NCI-H1694 treated with DMSO at 0.1 percent for 48 hours (cell line): ENCODE data around the gene SLC6A13.

Experiments
- DNase-seq: peaks from one replicate; lab custom pipeline; 2025; lab: John Stamatoyannopoulos, UW

SLC6A13 gene

GRCh38 chr12:177980-178828 lies 84.4 kb downstream of the SLC6A13 start:
- DNase-seq = no peak

DNA sequence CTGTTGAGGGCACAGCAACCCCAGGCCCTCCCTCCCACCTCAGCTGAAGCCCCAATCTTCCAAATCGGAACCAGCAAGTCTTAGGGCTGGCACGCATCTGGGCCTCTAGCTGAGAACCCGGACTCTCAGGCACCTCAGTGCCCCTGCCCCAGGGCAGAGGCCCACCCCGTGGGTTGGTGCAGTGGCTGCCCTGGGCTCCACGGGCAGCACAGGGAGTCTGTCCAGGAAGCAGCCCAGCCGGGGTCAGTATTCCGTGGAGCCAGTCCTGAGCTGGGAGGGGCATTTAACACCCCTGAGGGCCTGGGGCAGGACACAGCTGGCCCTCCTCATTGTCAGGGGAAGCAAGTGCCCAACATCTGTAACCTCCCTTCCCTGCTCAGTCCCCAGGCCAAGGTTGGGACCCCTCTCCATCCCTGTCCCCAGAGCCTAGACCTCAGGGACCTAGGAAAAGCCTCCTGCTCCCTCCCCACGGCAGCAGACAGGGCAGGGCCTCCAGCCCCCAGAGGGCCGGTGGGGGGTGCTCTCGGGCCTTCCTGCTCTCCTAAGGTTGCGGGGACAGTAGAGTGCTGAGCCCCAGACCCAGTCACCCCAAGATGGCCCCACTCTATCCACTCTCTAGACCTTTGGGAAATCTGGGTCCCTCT lies 85.2 kb downstream of the SLC6A13 start:
- DNase-seq = no peak

DNA sequence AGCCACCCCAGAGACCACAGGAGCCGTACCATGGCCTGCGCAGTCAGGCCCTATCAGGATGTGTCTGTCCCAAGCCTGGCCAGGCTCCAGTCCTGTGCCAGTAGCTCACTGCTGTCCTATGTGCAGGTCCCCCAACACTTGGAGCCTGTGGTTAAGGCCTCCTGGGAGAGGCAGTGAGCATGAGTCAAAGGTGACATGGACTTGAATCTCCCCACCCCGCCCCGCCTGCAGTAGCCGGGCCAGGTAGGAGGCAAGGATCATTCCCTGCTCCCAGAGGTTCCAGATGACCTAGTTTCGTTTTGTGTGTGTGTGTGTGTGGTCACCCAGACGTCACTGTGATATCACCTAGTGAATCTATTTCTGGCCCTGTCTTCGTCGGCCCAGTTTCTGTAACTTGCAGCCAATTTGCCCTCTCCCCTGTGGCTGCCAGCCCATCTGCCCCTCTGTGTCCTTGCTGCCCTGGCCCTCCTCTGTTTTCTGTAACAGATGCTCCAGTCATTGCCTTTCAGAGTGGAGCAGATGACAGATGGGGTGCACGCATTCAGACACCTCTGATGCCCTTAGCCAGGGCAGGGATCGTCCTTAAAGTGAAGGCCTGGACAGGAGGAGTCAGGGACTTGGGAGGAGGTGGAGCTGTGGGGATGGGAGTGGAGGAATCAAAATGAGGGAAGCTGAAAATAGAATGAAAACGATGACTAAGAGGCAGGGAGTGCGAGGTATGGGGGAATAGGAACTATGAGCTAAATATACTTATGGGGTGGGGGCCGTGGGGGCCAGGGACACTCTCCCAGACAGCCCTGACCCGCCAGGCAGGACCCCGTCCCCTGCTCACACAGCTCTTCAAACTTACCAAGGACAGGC lies 86.1 kb downstream of the SLC6A13 start:
- peak; percentile 87 for DNase-seq

- DNase-seq = no peak
These were observed 86.9 kb downstream of the SLC6A13 start for GRCh38 chr12:175759-176158.

DNA sequence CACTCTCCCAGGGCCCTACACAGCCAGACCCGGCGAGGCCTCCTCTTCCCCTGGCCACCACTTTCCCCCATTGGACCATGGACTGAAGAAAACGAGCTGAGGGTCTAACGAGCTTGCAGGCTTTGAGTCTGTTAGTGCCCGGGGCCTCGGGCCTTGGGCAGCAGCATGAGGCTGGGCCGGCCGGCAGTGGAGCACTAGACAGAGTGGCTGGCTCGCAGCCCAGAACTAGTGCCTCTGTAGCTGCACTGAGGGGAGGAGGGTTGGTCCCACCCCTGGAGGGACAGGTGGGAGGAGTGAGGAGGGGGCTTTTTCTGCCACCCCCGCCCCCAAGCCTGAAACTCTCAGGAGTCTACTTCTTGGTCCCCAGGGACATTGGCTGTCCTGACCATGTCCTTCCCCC lies 87.4 kb downstream of the SLC6A13 start:
- peak; percentile 83 for DNase-seq

DNA sequence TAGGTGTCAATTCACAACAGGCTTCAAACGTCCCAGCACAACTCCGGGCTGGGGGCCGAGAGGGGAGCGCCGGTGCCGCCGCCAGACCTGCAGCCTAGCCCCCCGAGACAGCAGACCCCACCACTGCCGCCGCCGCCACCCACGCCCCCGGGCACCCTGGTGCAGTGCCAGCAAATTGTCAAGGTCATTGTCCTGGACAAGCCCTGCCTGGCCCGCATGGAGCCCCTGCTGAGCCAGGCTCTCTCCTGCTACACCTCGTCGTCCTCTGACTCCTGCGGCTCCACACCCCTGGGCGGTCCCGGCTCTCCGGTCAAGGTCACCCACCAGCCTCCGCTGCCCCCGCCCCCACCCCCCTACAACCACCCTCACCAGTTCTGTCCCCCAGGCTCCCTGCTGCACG lies 88.0 kb downstream of the SLC6A13 start:
- no peak for DNase-seq

GRCh38 chr12:174124-174523 lies 88.5 kb downstream of the SLC6A13 start:
- DNase-seq = no peak

GRCh38 chr12:172732-173161 lies 89.9 kb downstream of the SLC6A13 start:
- DNase-seq = no peak

DNA sequence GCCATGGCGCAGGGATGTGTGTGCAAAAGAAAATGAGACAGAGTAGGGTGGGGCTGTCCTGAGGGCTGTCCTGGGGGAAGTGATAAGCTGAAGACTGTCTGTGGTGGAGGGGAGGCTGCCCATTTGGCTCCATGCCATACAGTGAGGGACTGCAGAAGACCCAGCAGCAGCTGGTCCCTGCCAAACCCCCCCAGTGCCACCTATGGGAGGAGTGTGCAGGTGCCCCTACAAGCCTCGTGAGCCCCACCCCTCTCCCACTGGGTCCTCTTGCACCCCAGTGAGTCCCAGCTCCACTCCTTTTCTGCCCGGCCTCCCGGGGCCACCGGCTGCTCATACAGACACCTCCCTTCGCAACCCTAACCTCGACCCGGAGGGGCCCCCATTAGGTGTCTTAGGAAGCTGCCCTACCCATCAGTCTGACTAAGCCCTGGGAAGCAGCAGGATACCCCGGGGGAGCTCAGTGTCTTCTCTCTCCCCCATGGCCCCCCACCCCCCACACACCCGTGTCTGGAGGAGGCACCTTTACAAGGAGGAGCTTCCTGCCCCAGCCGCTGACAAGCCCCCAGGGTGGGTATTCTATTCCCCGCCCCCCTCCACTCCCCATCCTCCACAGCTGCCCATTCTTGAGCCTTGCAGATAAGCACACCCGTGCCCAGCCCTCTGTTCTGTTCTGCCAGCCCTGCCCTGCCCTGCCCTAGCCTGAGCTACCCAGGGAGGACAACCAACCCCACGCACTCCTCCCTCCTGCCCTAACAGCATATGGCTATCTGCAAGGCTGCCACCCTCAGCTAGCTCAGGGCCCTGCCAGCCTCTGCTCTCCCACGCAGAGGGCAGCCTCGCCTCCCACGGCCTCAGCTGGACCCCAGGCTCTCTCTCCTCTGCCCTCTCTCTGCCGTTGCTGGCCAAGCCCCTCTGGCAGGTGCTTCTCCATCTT lies 90.6 kb downstream of the SLC6A13 start:
- DNase-seq = peak; percentile 37

- DNase-seq = no peak
These were observed 91.4 kb downstream of the SLC6A13 start for GRCh38 chr12:171276-171675.
